Measurements from ENCODE around the gene SLC19A1. TPM values are rescaled to one million over a fixed set of nuclear protein-coding genes. Genes with fewer than 3 reads are reported as not detected.
A peak's percentile ranks its signal among the peaks of the same experiment; 100 is the strongest.

Gene SLC19A1
- total RNA-seq, 4 donors from 2014 or later, result 1.5 to 8.6 (median 5.3) TPM

DNA sequence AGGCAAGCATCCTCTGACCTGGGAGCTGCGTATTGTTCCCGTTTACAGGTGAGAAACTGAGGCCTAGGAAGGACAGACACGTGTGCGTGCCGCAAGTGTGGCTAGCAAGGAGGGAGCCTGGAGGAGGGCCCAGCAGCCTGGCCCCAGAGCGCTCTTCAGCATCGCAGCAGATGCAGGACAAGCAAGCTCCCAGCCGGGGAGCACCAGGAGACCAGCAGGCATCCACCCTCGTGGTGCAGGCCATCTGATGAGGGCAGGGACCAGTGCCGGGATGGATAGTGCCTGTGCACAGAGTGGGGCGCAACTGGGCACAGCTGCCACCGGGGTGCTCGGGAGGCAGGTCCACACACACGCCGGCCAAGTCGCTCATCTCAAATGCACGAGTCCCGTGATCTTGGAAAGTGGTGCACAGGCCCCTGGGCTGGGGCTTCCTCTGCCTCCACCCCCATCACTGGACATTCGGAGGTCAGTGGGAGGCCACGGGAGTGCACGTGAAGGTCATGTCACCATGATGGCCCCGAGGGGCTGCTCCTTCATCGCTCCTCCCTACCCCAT, 82.2 kb downstream of the SLC19A1 start:
- H3K9me3 ChIP-seq, result peaks cover 0 to 21% (median 0%) of the 10 kb centered on the region in 3 donors
- H3K36me3 ChIP-seq, result peaks cover 0 to 19% of the 10 kb centered on the region in 2 donors
- 61% methylated on average over 4 of the region's 23 CpGs; no CpG with 5 or more reads in 1 of the 2 donors for WGBS, 2 donors (ENCODE audit: low coverage in 1 of 2)
- no peak for ATAC-seq
- no peak overlapping the region for H3K27ac ChIP-seq
- TF ChIP-seq CTCF (IDR thresholded peaks at IDR 0.05), result no peak
- TF ChIP-seq EP300 (IDR thresholded peaks at IDR 0.05), result no peak
- no peak for TF ChIP-seq POLR2A (IDR thresholded peaks at IDR 0.05)
- TF ChIP-seq POLR2AphosphoS5 (IDR thresholded peaks at IDR 0.05), result no peak
- H3K4me1 ChIP-seq, result peaks cover 0 to 36% (median under 1%) of the 10 kb centered on the region in 3 donors
- no peak overlapping the region for H3K4me3 ChIP-seq
- peaks cover 31% of the 10 kb centered on the region for H3K27me3 ChIP-seq

DNA sequence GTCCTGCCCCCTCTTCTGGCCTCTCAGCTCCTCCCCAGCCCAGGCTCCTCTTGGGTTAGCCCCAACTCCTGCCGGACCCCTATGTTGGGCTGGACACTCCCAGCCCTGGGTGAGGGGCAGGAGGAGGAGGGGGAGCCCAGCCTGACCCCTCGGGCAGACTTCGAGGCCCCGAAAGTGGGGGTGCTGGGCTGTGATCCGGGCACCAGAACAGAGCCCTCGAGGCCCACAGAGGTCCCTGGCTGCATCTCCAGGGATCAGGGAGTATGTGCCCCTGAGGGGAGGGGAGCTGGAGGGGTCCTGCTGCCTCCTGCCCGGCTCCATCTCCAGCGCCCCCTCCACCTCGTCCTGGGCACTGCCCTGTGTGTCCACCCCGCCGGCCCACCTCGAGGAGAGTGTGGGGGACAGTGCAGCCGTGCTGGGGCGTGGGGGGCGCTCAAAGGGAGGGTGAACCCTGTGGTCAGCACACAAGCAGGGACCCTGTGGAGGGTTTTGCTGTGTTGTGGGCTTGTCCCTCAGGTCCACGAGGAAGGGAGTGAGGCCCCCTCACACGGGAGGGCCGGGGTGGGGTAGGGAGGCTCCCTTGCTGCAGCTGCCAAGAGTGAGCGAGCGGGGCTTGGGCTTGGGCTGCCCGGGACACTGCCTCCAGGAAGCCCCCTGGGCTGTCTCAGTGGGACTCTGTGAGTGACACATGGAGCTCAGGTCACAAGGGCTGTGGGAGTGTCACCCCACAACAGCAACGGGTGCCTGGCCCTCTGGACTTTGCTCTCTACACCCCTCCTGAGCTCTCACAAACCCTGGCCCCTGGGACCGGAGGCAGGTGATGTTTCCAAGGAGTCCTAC, 82.8 kb downstream of the SLC19A1 start:
- peaks cover 0 to 19% of the 10 kb centered on the region in 2 donors for H3K36me3 ChIP-seq
- no peak for TF ChIP-seq POLR2AphosphoS5 (IDR thresholded peaks at IDR 0.05)
- no peak for TF ChIP-seq EP300 (IDR thresholded peaks at IDR 0.05)
- TF ChIP-seq CTCF (IDR thresholded peaks at IDR 0.05), result no peak
- TF ChIP-seq POLR2A (IDR thresholded peaks at IDR 0.05), result no peak
- WGBS, 2 donors (ENCODE audit: low coverage in 1 of 2), result no CpG with 5 or more reads among the region's 23 CpGs
- no peak overlapping the region for H3K27ac ChIP-seq
- no peak overlapping the region for H3K4me3 ChIP-seq
- peaks cover 0 to 43% (median 7%) of the 10 kb centered on the region in 3 donors for H3K4me1 ChIP-seq
- no peak for ATAC-seq
- H3K9me3 ChIP-seq, result peaks cover 0 to 21% (median 0%) of the 10 kb centered on the region in 3 donors
- H3K27me3 ChIP-seq, result peaks cover 38% of the 10 kb centered on the region

GRCh38 chr21:45458281-45459170, 83.7 kb downstream of the SLC19A1 start:
- H3K27me3 ChIP-seq, result peaks cover 38% of the 10 kb centered on the region
- no peak overlapping the region for H3K27ac ChIP-seq
- peak overlapping the region in 1 of 2 donors; percentile 47 for H3K4me3 ChIP-seq
- 80% methylated on average over 2 of the region's 30 CpGs; no CpG with 5 or more reads in 1 of the 2 donors for WGBS, 2 donors (ENCODE audit: low coverage in 1 of 2)
- H3K9me3 ChIP-seq, result peaks cover 0 to 21% (median 0%) of the 10 kb centered on the region in 3 donors
- no peak for TF ChIP-seq EP300 (IDR thresholded peaks at IDR 0.05)
- TF ChIP-seq POLR2AphosphoS5 (IDR thresholded peaks at IDR 0.05), result no peak
- no peak for TF ChIP-seq POLR2A (IDR thresholded peaks at IDR 0.05)
- no peak for TF ChIP-seq CTCF (IDR thresholded peaks at IDR 0.05)
- peaks cover 0 to 19% of the 10 kb centered on the region in 2 donors for H3K36me3 ChIP-seq
- peaks cover 0 to 51% (median 12%) of the 10 kb centered on the region in 3 donors for H3K4me1 ChIP-seq
- ATAC-seq, result no peak

- Histone ChIP-seq H3K27ac (no peak overlapping the region), H3K27me3 (peaks cover 38% of the 10 kb centered on the region), H3K4me3 (peak overlapping the region in 1 of 2 donors; percentile 47), H3K9me3 (peaks cover 0 to 16% (median 0%) of the 10 kb centered on the region in 3 donors), H3K4me1 (peaks cover 0 to 55% (median 12%) of the 10 kb centered on the region in 3 donors), H3K36me3 (peaks cover 0 to 19% of the 10 kb centered on the region in 2 donors)
- no peak for ATAC-seq
- no peak for TF ChIP-seq EP300 (IDR thresholded peaks at IDR 0.05)
- no peak for TF ChIP-seq CTCF (IDR thresholded peaks at IDR 0.05)
- no peak for TF ChIP-seq POLR2AphosphoS5 (IDR thresholded peaks at IDR 0.05)
- no peak for TF ChIP-seq POLR2A (IDR thresholded peaks at IDR 0.05)
- no CpG with 5 or more reads among the region's 9 CpGs for WGBS, 2 donors (ENCODE audit: low coverage in 1 of 2)
These were observed 84.4 kb downstream of the SLC19A1 start for GRCh38 chr21:45457832-45458172.
